Type B pancreatic cell (in vitro differentiated cells): ENCODE measurements around the gene CHST1. TPM values are rescaled to one million over a fixed set of nuclear protein-coding genes. Genes with fewer than 3 reads are reported as not detected.

Source experiments
- DNase-seq: peaks from one replicate; pipeline ENCODE4 v3.0.0; 2021; ENCODE audit warnings: mixed read lengths; ENCODE audit not compliant: unreplicated experiment; ENCODE audit errors: extremely low spot score
- H3K27ac Mint-ChIP-seq: 2 replicates; pipeline ENCODE4 v1.8.0; 2021; ENCODE audit warnings: mild to moderate bottlenecking, mixed read lengths
- H3K27me3 Mint-ChIP-seq: 2 replicates; pipeline ENCODE4 v1.8.0; 2021; ENCODE audit warnings: mixed read lengths
- H3K36me3 Mint-ChIP-seq: 2 replicates; pipeline ENCODE4 v1.8.0; 2021; ENCODE audit warnings: mixed read lengths
- H3K4me1 Mint-ChIP-seq: one replicate; pipeline ENCODE4 v1.8.0; 2021; ENCODE audit warnings: mixed read lengths; ENCODE audit not compliant: unreplicated experiment
- H3K4me3 Mint-ChIP-seq: 2 replicates; pipeline ENCODE4 v1.8.0; 2021; ENCODE audit warnings: mild to moderate bottlenecking, mixed read lengths
- H3K9me3 Mint-ChIP-seq: 2 replicates; pipeline ENCODE4 v1.8.0; 2021; ENCODE audit warnings: mixed read lengths
- total RNA-seq: library from RNA; stranded (reverse); gene quantifications from 2 replicates; pipeline ENCODE4 v1.2.1, GENCODE V29; 2021; ENCODE audit warnings: low replicate concordance
- TF ChIP-seq, protein P1 (sequence below): fragments of 200-600 bp; sonication (generic); conservative IDR thresholded peaks from 2 replicates; pipeline ENCODE4 v1.5.0; 2021; ENCODE audit warnings: antibody characterized with exemption, mild to moderate bottlenecking

CHST1 gene
- total RNA-seq, 1 donor from 2014 or later, result 9.2 TPM

DNA sequence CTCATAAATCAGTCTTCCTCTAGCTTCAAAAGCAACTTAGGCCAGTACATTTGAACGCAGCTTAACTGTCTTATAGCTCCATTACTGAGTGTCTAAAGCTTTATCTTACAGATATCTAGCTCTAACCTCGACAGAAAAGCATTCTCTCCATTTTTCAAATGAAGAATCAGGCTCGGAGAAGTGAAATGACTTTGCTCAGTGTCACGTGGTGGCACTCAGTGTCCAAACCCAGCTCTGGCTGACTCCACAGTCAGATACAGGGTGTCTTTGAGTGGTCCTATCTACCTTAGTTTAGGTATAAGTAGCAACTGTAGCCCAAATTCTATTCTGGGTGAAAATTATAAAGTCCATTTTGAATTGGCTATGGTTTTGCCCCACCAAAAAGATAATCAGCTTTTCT lies 38.7 kb upstream of the CHST1 start:
- TF ChIP-seq, protein P1, sequence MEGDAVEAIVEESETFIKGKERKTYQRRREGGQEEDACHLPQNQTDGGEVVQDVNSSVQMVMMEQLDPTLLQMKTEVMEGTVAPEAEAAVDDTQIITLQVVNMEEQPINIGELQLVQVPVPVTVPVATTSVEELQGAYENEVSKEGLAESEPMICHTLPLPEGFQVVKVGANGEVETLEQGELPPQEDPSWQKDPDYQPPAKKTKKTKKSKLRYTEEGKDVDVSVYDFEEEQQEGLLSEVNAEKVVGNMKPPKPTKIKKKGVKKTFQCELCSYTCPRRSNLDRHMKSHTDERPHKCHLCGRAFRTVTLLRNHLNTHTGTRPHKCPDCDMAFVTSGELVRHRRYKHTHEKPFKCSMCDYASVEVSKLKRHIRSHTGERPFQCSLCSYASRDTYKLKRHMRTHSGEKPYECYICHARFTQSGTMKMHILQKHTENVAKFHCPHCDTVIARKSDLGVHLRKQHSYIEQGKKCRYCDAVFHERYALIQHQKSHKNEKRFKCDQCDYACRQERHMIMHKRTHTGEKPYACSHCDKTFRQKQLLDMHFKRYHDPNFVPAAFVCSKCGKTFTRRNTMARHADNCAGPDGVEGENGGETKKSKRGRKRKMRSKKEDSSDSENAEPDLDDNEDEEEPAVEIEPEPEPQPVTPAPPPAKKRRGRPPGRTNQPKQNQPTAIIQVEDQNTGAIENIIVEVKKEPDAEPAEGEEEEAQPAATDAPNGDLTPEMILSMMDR, result no peak
- no peak for DNase-seq
- no peaks in the 10 kb centered on the region for H3K4me1 Mint-ChIP-seq
- H3K27me3 Mint-ChIP-seq, result peaks cover 50% of the 10 kb centered on the region
- H3K4me3 Mint-ChIP-seq, result no peak overlapping the region
- no peaks in the 10 kb centered on the region for H3K9me3 Mint-ChIP-seq
- no peak overlapping the region for H3K27ac Mint-ChIP-seq
- H3K36me3 Mint-ChIP-seq, result no peaks in the 10 kb centered on the region

DNA sequence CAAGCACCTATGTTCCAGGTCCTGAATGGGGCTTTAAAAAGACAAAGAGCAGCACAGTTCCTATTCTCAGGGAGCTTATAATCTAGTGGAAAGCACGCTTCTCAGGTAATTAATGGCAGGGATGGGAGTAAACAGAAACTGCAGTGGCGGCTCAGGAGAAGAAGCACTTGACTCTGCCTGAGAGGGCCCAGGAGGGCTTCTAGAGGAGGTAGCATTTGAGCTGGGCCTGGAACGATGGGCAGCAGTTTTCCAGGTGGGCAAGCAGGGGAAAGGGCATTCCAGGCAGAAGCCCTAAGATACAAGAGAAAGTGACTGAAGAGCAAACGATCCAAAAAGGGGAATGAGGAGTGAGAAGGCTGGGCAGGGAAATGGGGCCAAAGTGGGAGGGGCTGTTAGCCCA lies 37.1 kb upstream of the CHST1 start:
- Mint-ChIP-seq H3K36me3 (no peaks in the 10 kb centered on the region), H3K27ac (no peak overlapping the region), H3K4me1 (no peaks in the 10 kb centered on the region), H3K27me3 (peaks cover 44% of the 10 kb centered on the region), H3K9me3 (no peaks in the 10 kb centered on the region), H3K4me3 (no peak overlapping the region)
- DNase-seq, result no peak
- TF ChIP-seq, protein P1, result no peak

DNA sequence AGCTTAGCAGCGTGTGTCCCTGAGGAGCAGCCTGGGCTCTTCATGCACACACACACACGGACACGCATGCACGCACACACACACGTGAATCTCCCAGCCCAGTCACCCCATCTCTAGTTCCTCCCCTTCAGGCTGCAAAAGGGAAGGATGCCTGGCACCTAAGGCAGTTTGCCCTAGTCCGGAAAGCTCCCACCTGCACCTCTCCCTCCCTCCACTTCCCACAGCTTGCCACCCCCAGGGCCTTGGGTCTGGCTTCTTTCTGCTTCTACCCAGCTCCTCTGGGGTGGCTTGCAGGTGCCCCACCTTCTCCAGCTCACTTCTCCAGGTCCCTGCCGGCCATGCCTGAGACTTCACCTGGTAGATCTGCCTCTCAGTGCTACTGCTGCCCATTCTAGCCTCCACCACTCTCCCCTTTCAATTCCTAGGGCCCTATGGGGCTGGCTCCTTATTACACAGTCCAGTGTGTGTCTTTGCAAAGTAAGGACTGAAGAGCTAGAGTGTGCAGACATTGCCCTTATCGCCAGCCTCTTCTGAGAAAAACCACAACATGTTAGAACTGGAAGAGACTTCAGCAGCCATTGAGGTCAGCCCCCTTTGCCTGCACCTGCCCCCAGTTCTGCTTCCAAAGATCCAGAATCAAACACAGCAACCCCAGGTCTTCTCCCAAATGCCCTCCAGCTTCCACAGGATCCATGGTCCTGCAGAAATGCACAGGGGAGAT lies 33.5 kb upstream of the CHST1 start:
- DNase-seq, result no peak
- no peak overlapping the region for H3K4me3 Mint-ChIP-seq

DNA sequence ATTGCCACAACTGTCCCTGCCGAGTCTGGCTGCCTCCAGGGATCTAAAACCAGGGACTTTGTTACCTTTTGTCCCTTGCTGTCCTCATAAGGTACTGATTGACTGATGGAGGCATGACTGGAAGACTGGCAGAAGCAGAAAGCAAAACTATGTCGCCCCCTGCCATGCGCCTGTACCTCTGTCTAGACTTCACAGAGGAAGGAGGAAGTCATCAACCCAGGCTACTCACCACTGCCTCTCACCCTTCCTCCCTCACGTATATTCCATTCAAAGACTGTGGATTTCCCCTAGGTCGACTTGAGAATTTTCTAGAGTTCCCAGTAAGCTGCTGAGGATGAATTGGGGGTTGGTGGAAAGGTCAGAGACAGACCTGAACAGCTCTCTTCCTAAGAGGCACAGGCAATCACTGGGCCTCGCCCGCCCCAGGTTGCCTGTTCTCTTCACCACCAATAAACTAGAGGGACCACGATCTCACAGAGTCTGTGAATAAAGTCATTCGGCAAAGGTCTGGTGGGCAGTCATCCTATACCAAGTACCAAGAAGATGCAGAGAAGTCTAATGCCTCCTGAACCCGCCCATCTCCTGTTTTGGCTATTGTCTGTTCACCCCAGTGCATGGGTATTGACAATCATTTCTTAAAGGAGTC lies 27.5 kb upstream of the CHST1 start:
- TF ChIP-seq, protein P1, result no peak
- H3K4me3 Mint-ChIP-seq, result no peak overlapping the region
- no peaks in the 10 kb centered on the region for H3K36me3 Mint-ChIP-seq
- DNase-seq, result no peak
- H3K27me3 Mint-ChIP-seq, result peaks cover 5% of the 10 kb centered on the region
- H3K9me3 Mint-ChIP-seq, result no peaks in the 10 kb centered on the region
- H3K4me1 Mint-ChIP-seq, result peaks cover 5% of the 10 kb centered on the region
- H3K27ac Mint-ChIP-seq, result no peak overlapping the region

More for the DNA sequence above, 33.5 kb upstream of the CHST1 start:
- peaks cover 23% of the 10 kb centered on the region for H3K27me3 Mint-ChIP-seq
- no peaks in the 10 kb centered on the region for H3K9me3 Mint-ChIP-seq
- H3K36me3 Mint-ChIP-seq, result no peaks in the 10 kb centered on the region
- TF ChIP-seq, protein P1, result no peak
- no peak overlapping the region for H3K27ac Mint-ChIP-seq
- peaks cover 5% of the 10 kb centered on the region for H3K4me1 Mint-ChIP-seq

DNA sequence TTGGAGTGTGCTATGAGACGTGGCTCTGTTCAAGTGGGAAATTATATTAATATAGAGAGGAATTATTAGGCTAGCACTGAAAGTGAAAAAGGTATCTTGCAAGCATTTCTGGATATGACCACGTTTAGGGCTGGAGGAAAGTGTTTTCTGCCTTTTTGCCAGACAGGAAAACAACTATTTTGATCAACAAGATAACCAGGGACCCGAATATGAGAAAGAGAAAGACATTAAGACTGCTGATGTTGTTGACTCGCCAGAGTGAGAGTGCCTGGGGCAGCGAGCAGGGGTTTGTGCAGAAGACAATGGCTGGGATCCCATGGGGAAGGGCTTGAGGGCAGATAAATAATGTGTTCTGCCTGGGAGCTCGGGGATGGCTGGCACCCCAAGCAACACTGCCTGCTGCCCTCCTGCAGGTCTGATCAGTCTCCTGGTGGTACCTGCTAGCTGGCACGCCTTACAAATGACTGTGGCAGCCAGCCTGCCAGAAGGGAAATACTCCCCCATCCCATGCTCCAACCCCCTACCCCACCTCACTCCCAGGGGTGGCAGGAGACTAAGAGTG lies 23.1 kb upstream of the CHST1 start:
- Mint-ChIP-seq H3K4me1 (no peaks in the 10 kb centered on the region), H3K27me3 (peaks cover 20% of the 10 kb centered on the region), H3K4me3 (no peak overlapping the region), H3K36me3 (no peaks in the 10 kb centered on the region), H3K9me3 (no peaks in the 10 kb centered on the region), H3K27ac (no peak overlapping the region)
- DNase-seq, result no peak
- TF ChIP-seq, protein P1, result no peak
